Right lobe of liver (tissue), 6 donors: Measurements from ENCODE around the gene ENO2. TPM values are rescaled to one million over a fixed set of nuclear protein-coding genes. Genes with fewer than 3 reads are reported as not detected.
"Not testable (repeated sequence)": the region's sequence is repeated elsewhere in the genome, so short reads cannot be mapped to it uniquely, and the experiment has no call there.

Experiments used
- ATAC-seq, 4 donors: fragments of 200-7000 bp; cut with Tn5 transposase; one replicate each; pipeline ENCODE4 v1.9.1; 2020; ENCODE audit warnings: mild to moderate bottlenecking in 4 of 4, moderate library complexity in 4 of 4
- DNase-seq, 3 donors: peaks; one replicate each; pipeline ENCODE4 v3.0.0-alpha.2; 2020
- H3K27ac ChIP-seq, 3 donors: fragments of 200-600 bp; one replicate each; pipeline ENCODE4 v1.8.0; 2022
- H3K27me3 ChIP-seq, 2 donors: fragments of 200-600 bp; one replicate each; pipeline ENCODE4 v1.8.0; 2022
- H3K36me3 ChIP-seq, 4 donors: fragments of 200-600 bp; sonication (generic) in 1 of 4; one replicate each; pipeline versions ENCODE4 v1.5.1 to v1.8.0; 2017 to 2022; ENCODE audit warnings: control low read depth in 1 of 4
- H3K4me1 ChIP-seq, 4 donors: fragments of 200-600 bp; sonication (generic) in 1 of 4; one replicate each; pipeline versions ENCODE4 v1.5.1 to v1.8.0; 2017 to 2022; ENCODE audit warnings: control low read depth in 1 of 4
- H3K4me3 ChIP-seq, 3 donors: fragments of 200-600 bp; one replicate each; pipeline ENCODE4 v1.8.0; 2022
- H3K9me3 ChIP-seq, 4 donors: fragments of 200-600 bp; sonication (generic) in 1 of 4; one replicate each; pipeline versions ENCODE4 v1.5.1 to v1.8.0; 2017 to 2022; ENCODE audit warnings: control low read depth in 1 of 4
- POLR2A ChIP-seq: fragments of 450-650 bp; IDR thresholded peaks from one replicate; pipeline ENCODE4 v1.6.1; 2017; ENCODE audit warnings: antibody characterized with exemption, mild to moderate bottlenecking
- WGBS: methylation state at CpG from one replicate; pipeline ENCODE4 v1.1.6; 2018; ENCODE audit warnings: low coverage, low lambda C conversion rate; ENCODE audit not compliant: insufficient coverage; ENCODE audit errors: missing lambda C conversion rate; 5-methylcytosine and 5-hydroxymethylcytosine counted together
- intact Hi-C, 2 donors: fragments of 100-400 bp; cut with DNase I; formaldehyde crosslinking; loops; one replicate each; pipeline versions ENCODE4 v1.11.2 to v1.14.1; 2022
- total RNA-seq, 6 experiments: library from RNA; depleted of rRNA in 2 of 6; stranded (reverse); fragments of >200 nt in 2 of 6; fragmentation: NEBNext Ultra II Directional in 3 of 6; extraction: Animal tissue kit (Norgen Biotek cat#: 25700) in 3 of 6; gene quantifications; one replicate each; pipeline versions ENCODE4 v1.1.0 to v1.2.4, GENCODE V29; 2016 to 2023
- TF ChIP-seq, protein P1 (sequence below), 4 donors: fragments of 200-600 bp in 3 of 4; fragments of 450-650 bp in 1 of 4; IDR thresholded peaks; one replicate each; pipeline versions ENCODE4 v1.5.1 to v1.8.0; 2016 to 2022; ENCODE audit warnings: antibody characterized with exemption in 4 of 4, mild to moderate bottlenecking in 2 of 4
- donor health status: DM: no; HTN: yes; CAD: no.
- donor health status: DM: no; HTN: no; CAD: no.
- donor health status: DM: no; HTN: no; CAD: no.
- donor health status: DM: no; HTN: yes; CAD: no.
- donor health status: DM: no; HTN: yes; CAD: no.

The ENO2 gene
- total RNA-seq, 6 experiments from 2014 or later = 1.1 to 9.3 (median 2.0) TPM

DNA sequence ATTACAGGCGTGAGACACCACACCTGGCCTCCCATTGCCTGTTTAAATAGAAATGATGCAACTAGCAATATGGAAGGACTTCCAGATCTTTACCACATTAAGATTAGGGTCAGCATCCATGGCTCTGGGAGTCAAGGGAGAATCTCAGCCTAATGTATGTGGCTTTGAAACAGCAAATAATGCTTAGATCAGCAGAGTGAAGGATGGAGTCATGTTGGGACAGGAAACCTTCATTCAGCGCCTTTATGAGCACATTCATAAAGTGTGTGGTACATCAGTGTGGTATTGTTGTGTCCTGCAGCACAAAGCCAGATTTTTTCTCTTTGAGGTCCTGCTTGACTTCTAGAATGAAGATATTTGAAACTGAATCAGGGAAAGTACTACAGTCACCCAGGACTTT is 26.0 kb upstream of the ENO2 start:
- H3K27me3 ChIP-seq = no peaks in the 10 kb centered on the region
- ATAC-seq (no peak), DNase-seq (no peak)
- TF ChIP-seq, protein P1, sequence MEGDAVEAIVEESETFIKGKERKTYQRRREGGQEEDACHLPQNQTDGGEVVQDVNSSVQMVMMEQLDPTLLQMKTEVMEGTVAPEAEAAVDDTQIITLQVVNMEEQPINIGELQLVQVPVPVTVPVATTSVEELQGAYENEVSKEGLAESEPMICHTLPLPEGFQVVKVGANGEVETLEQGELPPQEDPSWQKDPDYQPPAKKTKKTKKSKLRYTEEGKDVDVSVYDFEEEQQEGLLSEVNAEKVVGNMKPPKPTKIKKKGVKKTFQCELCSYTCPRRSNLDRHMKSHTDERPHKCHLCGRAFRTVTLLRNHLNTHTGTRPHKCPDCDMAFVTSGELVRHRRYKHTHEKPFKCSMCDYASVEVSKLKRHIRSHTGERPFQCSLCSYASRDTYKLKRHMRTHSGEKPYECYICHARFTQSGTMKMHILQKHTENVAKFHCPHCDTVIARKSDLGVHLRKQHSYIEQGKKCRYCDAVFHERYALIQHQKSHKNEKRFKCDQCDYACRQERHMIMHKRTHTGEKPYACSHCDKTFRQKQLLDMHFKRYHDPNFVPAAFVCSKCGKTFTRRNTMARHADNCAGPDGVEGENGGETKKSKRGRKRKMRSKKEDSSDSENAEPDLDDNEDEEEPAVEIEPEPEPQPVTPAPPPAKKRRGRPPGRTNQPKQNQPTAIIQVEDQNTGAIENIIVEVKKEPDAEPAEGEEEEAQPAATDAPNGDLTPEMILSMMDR (IDR thresholded peaks at IDR 0.05) = no peak
- no peak for TF ChIP-seq POLR2A
- 86% methylated on average over 1 of the region's 2 CpGs for WGBS
- peaks cover 0 to 27% (median 2%) of the 10 kb centered on the region in 4 donors for H3K4me1 ChIP-seq
- peaks cover 0 to 8% (median 0%) of the 10 kb centered on the region in 4 donors for H3K36me3 ChIP-seq
- no peak overlapping the region for H3K4me3 ChIP-seq
- H3K27ac ChIP-seq = no peak overlapping the region
- no peaks in the 10 kb centered on the region for H3K9me3 ChIP-seq
- intact Hi-C loops = no loop called here

DNA sequence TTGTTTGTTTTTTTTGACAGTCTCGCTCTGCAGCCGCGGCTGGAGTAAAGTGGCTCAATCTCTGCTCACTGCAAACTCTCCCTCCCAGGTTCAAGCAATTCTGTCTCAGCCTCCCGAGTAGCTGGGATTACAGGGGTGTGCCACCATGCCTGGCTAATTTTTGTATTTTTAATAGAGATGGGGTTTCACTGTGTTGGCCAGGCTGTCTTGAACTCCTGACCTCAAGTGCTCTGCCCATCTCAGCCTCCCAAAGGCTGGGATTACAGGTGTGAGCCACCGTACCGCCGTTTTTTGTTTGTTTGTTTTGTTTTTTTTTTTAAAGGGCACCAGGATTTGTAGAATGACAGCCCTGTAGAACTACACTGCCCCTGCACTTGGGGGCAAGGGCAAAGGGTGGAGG is 25.6 kb upstream of the ENO2 start:
- H3K27ac ChIP-seq, ATAC-seq, DNase-seq: not testable (repeated sequence)

DNA sequence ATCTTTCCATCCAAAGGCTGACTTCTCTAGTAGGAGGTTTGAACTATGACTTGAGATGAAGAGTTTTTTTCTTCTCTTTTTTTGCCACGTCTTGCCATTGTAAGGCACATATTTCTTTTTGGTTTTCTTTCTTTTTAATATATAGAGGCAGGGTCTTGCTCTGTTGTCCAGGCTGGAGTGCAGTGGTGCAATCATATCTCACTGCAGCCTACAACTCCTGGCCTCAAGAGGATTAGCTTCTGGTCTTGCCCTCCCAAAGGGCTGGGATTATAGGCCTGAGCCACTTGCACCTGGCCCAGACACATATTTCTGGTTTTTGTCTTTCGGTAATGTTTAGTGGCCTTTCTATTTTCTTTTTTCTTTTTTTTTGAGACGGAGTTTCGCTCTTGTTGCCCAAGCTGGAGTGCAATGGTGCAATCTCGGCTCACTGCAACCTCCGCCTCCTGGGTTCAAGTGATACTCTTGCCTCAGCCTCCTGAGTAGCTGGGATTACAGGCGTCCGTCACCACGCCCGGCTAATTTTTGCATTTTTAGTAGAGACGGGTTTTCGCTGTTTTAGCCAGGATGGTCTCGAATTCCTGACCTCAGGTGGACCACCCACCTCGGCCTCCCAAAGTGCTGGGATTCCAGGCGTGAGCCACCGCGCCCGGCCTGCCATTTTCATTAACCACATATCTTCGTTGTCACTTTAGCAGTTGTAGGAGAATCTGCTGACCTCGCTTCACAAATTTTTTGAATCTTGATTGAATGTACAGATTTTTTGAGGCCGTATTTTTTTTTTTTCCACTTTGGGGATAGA is 24.4 kb upstream of the ENO2 start:
- H3K4me3 ChIP-seq, H3K9me3 ChIP-seq, H3K27me3 ChIP-seq, ATAC-seq, intact Hi-C loops, DNase-seq, H3K36me3 ChIP-seq: not testable (repeated sequence)
- peak overlapping the region; percentile 82 to 93 (median 90) for H3K27ac ChIP-seq
- WGBS = 88% methylated on average over 21 of the region's 21 CpGs
- H3K4me1 ChIP-seq = peaks cover 0 to 27% (median 2%) of the 10 kb centered on the region in 4 donors

More for the DNA sequence above, 25.6 kb upstream of the ENO2 start:
- H3K9me3 ChIP-seq, intact Hi-C loops, H3K4me3 ChIP-seq, H3K36me3 ChIP-seq, H3K27me3 ChIP-seq: not testable (repeated sequence)
- WGBS = 22% methylated on average over 7 of the region's 7 CpGs
- H3K4me1 ChIP-seq = peaks cover 0 to 27% (median 2%) of the 10 kb centered on the region in 4 donors

GRCh38 chr12:6890789-6891645 is 23.4 kb upstream of the ENO2 start:
- peak; percentile 94 to 98 (median 96) for ATAC-seq
- 5% methylated on average over 22 of the region's 68 CpGs for WGBS
- H3K27ac ChIP-seq = peak overlapping the region; percentile 90 to 93 (median 92)
- no peaks in the 10 kb centered on the region for H3K9me3 ChIP-seq
- H3K27me3 ChIP-seq = no peaks in the 10 kb centered on the region
- H3K4me3 ChIP-seq = peak overlapping the region; percentile 36 to 57 (median 46)
- intact Hi-C loops = no loop called here
- peaks cover 0 to 27% (median 2%) of the 10 kb centered on the region in 4 donors for H3K4me1 ChIP-seq
- peak; percentile 98 to 99 (median 99) for DNase-seq
- TF ChIP-seq, protein P1 (IDR thresholded peaks at IDR 0.05) = peak; percentile 89 to 96 (median 95)
- TF ChIP-seq POLR2A = peak; percentile 83
- no peaks in the 10 kb centered on the region for H3K36me3 ChIP-seq

DNA sequence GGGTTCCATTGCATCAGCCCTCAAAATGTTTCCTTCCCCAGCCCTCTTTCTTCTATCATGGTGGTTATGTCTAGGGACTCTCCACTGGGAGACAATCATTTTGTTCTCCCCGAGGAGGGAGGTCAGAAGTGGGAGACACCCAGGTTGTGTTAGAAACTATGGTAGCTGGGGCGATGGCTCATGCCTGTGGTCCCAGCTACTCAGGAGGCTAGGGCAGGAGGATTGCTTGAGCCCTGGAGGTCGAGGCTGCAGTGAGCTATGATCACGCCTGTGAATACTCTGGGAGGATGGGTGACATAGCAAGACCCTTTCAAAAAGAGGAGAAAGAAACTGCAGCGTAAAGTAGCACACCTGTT is 22.8 kb upstream of the ENO2 start:
- DNase-seq (no peak), ATAC-seq (peak in 2 of 4 donors; percentile 1 to 2)
- peaks cover 0 to 27% (median 2%) of the 10 kb centered on the region in 4 donors for H3K4me1 ChIP-seq
- H3K36me3 ChIP-seq = no peaks in the 10 kb centered on the region
- peak overlapping the region; percentile 36 to 57 (median 46) for H3K4me3 ChIP-seq
- H3K27me3 ChIP-seq = no peaks in the 10 kb centered on the region
- peak overlapping the region; percentile 78 to 92 (median 89) for H3K27ac ChIP-seq
- TF ChIP-seq, protein P1 (IDR thresholded peaks at IDR 0.05) = no peak
- TF ChIP-seq POLR2A = no peak
- 68% methylated on average over 5 of the region's 5 CpGs for WGBS
- intact Hi-C loops = no loop called here
- H3K9me3 ChIP-seq = no peaks in the 10 kb centered on the region

DNA sequence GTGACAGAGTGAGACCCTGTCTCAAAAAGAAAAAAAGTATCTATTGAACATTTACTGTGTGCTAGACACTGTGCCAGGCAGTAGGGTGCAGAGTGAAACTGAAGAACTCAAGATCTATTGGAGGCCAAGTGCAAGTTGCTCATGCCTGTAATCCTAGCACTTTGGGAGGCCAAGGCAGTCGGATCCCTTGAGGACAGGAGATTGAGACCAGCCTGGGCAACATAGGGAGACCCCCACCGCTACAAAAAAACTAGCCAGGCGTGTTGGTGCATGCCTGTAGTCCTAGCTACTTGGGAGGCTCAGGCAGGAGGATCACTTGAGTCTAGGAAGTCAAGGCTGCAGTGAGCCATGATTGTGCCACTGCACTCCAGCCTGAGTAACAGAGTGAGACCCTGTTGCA is 21.7 kb upstream of the ENO2 start:
- intact Hi-C loops, H3K27me3 ChIP-seq, ATAC-seq, H3K36me3 ChIP-seq, DNase-seq, H3K4me3 ChIP-seq, H3K9me3 ChIP-seq, H3K27ac ChIP-seq: not testable (repeated sequence)
- H3K4me1 ChIP-seq = peaks cover 0 to 21% (median 2%) of the 10 kb centered on the region in 4 donors
- 93% methylated on average over 2 of the region's 3 CpGs for WGBS
